Muscle of leg (tissue), 11 donors: Measurements from ENCODE around the gene C14orf180. TPM values are rescaled to one million over a fixed set of nuclear protein-coding genes. Genes with fewer than 3 reads are reported as not detected.

Source experiments
- DNase-seq: peaks from one replicate; pipeline ENCODE4 v3.0.0; 2013
- H3K27ac ChIP-seq: one replicate; pipeline ENCODE4 v1.5.1; 2013; ENCODE audit warnings: mild to moderate bottlenecking, low read length, control low read depth
- H3K27me3 ChIP-seq: one replicate; pipeline ENCODE4 v1.6.1; 2013; ENCODE audit warnings: low read length; ENCODE audit not compliant: control insufficient read depth, insufficient read depth
- H3K36me3 ChIP-seq: one replicate; pipeline ENCODE4 v1.6.1; 2013; ENCODE audit warnings: low read length; ENCODE audit not compliant: control insufficient read depth, insufficient read depth
- H3K4me1 ChIP-seq: one replicate; pipeline ENCODE4 v1.6.1; 2013; ENCODE audit warnings: low read length; ENCODE audit not compliant: control insufficient read depth, insufficient read depth
- H3K4me3 ChIP-seq: one replicate; pipeline ENCODE4 v1.5.1; 2013; ENCODE audit warnings: low read length, control low read depth
- H3K9me3 ChIP-seq: replicated peaks from 2 replicates; pipeline ENCODE4 v1.6.1; 2013; ENCODE audit warnings: low read depth, low read length; ENCODE audit not compliant: control insufficient read depth
- WGBS: methylation state at CpG from one replicate; pipeline ENCODE4 v1.1.5; 2013; ENCODE audit warnings: missing lambda C conversion rate; ENCODE audit not compliant: insufficient coverage; 5-methylcytosine and 5-hydroxymethylcytosine counted together
- polyA plus RNA-seq, 8 donors: library from polyadenylated mRNA; unstranded; fragments of 120-200 nt; gene quantifications; one replicate each; pipeline versions ENCODE4 v1.2.1 to v1.2.3, GENCODE V29; 2013; ENCODE audit warnings: inconsistent platforms in 1 of 8, low replicate concordance in 1 of 8; ENCODE audit not compliant: insufficient read length in 8 of 8, insufficient read depth in 1 of 8
- total RNA-seq: library from RNA; stranded (reverse); fragments of 120-200 nt; gene quantifications from one replicate; pipeline ENCODE4 v1.2.4, GENCODE V29; 2013

The C14orf180 gene
- total and polyA plus RNA-seq, 9 donors: 3.9 to 18.8 (median 11.6) TPM

DNA sequence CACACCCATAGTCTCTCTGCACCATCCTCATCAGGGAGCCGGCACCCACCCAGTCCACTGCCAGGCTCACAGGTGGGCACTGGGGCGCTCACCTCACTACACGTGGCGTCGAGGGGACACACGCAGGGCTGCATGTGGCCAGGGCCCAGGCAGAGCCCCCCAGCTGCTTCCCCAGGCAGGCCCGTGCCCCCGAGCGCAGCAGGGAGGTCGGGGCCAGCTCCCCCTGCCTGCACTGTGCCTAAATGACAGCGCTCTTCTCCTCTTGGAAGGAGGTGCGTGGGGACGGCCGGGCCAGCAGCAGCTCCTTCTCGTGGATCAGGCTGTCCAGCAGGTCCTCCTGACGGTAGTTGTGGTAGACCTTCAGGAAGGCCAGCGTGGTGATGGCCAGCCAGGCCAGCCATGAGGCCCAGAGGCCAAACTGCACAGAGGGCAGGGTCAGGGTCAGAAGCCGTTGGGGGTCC is 13.7 kb downstream of the C14orf180 start:
- 49% methylated on average over 15 of the region's 18 CpGs for WGBS
- no peak overlapping the region for H3K27ac ChIP-seq
- H3K4me1 ChIP-seq: peaks cover 14% of the 10 kb centered on the region
- no peaks in the 10 kb centered on the region for H3K9me3 ChIP-seq
- H3K4me3 ChIP-seq: no peak overlapping the region
- H3K36me3 ChIP-seq: no peaks in the 10 kb centered on the region
- H3K27me3 ChIP-seq: peaks cover 7% of the 10 kb centered on the region
- DNase-seq: no peak

DNA sequence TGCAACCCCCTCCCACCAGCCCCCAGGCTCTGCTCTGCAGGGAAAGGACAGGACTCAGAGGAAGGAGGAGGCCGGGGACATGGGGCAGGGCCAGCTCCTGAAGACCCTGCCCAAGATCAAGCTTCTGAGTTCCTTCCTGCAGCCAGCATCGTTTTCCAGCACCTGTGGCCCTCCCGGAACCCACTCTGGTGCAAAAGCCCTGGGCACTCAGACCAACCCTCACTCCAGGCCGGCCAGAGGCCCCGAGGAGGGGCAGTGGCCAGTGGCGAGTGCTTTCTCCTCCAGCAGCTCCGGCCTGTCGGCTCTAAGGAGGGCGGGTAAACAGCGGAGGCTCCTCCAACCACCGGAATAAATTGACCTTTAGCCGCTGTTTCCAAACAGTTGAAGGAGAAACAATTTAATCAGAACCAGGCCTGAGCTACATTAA is 14.2 kb downstream of the C14orf180 start:
- whole genome bisulfite sequencing: 47% methylated on average over 10 of the region's 12 CpGs
- H3K9me3 ChIP-seq: no peaks in the 10 kb centered on the region
- peaks cover 8% of the 10 kb centered on the region for H3K27me3 ChIP-seq
- peaks cover 18% of the 10 kb centered on the region for H3K4me1 ChIP-seq
- no peak for DNase-seq
- no peak overlapping the region for H3K4me3 ChIP-seq
- no peak overlapping the region for H3K27ac ChIP-seq
- no peaks in the 10 kb centered on the region for H3K36me3 ChIP-seq

DNA sequence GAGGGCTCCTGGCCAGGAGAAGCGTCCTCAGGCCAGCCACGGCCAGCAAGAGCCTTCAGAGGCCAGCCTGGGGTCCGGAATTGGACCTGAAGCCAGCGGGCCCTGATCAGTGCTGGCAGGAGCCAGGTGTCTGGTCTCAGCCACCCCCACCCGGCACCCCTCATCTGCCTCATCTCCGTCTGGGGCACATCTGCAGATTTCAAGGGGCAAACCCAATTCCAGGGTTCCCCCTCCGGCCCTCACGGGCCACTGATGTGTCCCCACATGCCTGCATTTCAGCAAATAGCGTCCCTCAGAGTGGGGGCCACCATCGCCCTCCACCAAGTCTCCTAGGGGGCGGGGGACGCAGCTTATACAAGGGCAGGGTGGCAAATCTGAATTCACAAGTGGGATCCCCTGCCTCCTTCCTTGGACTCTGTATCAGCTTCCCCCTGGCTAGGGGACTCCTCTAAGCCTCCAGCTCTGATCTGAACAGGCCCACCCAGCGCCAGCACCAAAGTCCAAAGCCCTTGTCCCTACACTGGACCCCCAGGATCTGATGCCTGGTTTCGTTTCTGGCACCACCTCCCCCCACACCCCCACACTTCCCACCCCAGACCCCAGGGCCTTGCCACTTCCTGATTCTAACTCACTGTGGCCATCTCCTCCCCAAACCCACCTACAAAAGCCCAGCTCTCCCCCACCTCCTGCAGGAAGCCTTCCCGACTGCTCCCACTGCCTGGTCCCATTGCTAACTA is 14.9 kb downstream of the C14orf180 start:
- no peaks in the 10 kb centered on the region for H3K9me3 ChIP-seq
- H3K27ac ChIP-seq: no peak overlapping the region
- 70% methylated on average over 15 of the region's 15 CpGs for WGBS
- no peaks in the 10 kb centered on the region for H3K36me3 ChIP-seq
- no peak for DNase-seq
- H3K4me3 ChIP-seq: no peak overlapping the region
- peaks cover 21% of the 10 kb centered on the region for H3K4me1 ChIP-seq
- H3K27me3 ChIP-seq: peaks cover 9% of the 10 kb centered on the region

DNA sequence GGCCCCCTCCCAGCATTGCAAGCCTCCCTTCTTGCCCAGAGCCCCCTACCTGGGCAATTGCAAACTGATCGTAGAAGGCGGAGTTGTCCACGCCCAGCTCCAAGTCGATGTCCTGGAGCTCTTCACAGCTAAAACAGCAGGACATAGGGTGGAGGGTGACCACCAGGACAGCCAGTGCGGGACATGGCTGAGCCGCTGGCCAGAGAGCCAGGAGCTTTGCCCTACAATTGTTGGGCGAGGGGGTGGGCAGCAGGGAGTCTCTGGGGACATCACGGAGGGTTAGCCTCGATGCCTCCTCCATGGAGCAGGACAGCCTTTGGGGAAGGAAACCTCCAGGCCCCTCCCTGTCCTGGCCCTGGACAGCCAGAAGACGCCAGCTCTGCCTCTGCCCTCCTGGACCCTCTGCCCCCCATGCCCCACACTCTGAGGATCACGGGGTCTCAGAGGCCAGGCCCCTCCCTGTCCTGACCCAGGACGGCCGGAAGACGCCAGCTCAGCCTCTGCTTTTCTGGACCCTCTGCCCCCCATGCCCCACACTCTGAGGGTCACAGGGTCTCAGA is 15.6 kb downstream of the C14orf180 start:
- Histone ChIP-seq H3K4me3 (no peak overlapping the region), H3K36me3 (no peaks in the 10 kb centered on the region), H3K27me3 (peaks cover 9% of the 10 kb centered on the region), H3K4me1 (peaks cover 27% of the 10 kb centered on the region), H3K9me3 (no peaks in the 10 kb centered on the region), H3K27ac (no peak overlapping the region)
- WGBS: 82% methylated on average over 13 of the region's 14 CpGs
- no peak for DNase-seq

DNA sequence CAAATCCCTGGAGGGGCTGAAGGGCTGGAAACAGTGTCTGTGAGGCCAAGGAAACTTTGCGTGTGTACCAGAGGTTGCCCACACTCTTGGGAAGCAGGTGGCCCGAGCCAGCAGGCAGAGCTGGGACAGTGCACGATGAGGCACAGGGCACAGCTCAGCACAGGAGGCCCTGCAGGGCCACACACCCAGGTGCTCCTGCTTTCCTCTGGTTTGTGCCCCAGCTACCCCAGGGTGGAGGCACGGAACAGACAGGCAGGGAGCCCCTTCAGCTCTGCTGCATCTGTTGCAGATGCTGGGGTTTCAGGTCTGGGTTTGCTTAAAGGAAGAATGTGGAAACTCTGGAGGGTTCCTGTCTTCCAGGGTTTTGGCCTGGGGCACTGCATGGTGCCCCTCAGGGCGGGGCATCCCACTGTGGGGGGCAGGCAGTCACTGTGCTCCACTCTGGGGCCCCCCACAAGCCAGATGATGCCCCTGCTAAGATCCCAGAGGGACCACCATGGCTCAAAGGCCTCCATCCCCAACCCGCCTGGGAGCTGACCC is 16.4 kb downstream of the C14orf180 start:
- no peaks in the 10 kb centered on the region for H3K9me3 ChIP-seq
- 59% methylated on average over 5 of the region's 6 CpGs for WGBS
- H3K4me3 ChIP-seq: no peak overlapping the region
- no peaks in the 10 kb centered on the region for H3K36me3 ChIP-seq
- H3K4me1 ChIP-seq: peaks cover 30% of the 10 kb centered on the region
- H3K27ac ChIP-seq: no peak overlapping the region
- DNase-seq: no peak
- peaks cover 9% of the 10 kb centered on the region for H3K27me3 ChIP-seq

DNA sequence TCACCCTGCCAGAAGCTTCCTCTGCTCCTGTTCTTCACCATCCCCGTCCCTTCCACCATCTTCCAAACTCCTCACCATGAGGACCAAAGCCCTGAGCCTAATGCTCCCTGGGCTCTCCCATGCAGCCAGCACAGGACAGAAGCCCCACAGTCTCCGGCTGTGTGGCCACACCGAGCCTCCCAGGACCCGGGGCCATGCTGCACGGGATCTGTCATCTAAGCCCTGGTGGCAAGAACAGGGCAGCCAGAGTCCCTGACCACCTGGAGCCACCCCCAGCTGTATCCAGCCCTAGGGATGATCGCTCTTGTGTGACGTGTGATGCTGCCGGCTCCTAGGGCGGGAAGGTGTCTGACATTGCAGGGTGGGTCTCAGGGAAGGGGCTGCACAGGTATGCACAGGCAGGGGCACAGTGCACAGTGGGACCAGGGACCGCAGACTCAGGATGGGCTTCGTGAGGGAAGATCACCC is 16.9 kb downstream of the C14orf180 start:
- Histone ChIP-seq H3K4me1 (peaks cover 30% of the 10 kb centered on the region), H3K27ac (no peak overlapping the region), H3K27me3 (peaks cover 9% of the 10 kb centered on the region), H3K36me3 (no peaks in the 10 kb centered on the region), H3K9me3 (no peaks in the 10 kb centered on the region), H3K4me3 (no peak overlapping the region)
- DNase-seq: no peak
- WGBS: 80% methylated on average over 11 of the region's 11 CpGs

DNA sequence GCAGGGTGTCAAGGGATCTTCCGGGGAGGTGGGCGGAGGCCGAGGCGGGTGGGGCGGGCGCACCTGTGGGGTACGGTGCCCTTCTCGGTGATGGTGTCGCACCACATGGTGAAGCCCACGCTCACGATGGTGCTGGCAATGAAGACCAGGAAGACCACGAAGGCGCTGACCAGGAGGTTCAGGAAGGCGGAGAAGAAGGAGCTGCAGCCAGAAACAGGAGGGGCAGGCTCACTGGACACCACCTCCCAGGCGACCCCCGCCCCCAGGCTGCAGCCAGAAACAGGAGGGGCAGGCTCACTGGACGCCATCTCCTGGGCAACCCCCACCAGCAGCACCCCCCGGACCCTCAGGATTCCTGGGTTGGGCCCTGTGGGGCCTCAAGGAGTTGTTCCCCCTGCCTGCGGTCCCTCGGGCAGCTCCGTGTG is 17.4 kb downstream of the C14orf180 start:
- WGBS: 85% methylated on average over 15 of the region's 21 CpGs

DNA sequence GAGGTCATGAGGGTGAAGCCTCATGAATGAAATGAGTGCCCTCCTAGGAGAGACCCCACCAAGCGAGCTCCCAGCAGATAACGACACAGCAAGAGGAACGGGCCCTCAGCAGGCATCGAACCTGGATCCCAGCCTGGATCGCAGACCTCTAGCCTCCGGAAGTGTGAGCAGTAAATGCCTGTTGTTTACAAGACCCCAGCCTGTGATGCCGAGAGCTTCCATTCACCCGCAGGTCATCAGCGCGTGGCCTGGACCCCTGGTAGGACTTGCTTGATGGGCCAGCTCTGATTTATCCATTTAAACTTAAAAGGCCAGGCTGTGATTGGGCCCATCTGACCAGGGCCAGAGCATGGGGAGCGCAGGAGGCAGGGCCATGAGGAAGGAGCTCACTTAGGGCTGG is 18.0 kb downstream of the C14orf180 start:
- Histone ChIP-seq H3K27me3 (peaks cover 14% of the 10 kb centered on the region), H3K9me3 (no peaks in the 10 kb centered on the region), H3K36me3 (no peaks in the 10 kb centered on the region), H3K4me3 (no peak overlapping the region), H3K4me1 (peaks cover 30% of the 10 kb centered on the region), H3K27ac (no peak overlapping the region)
- 66% methylated on average over 11 of the region's 11 CpGs for WGBS
- DNase-seq: no peak

More for the DNA sequence above, 17.4 kb downstream of the C14orf180 start:
- Histone ChIP-seq H3K4me1 (peaks cover 30% of the 10 kb centered on the region), H3K27ac (no peak overlapping the region), H3K27me3 (peaks cover 9% of the 10 kb centered on the region), H3K9me3 (no peaks in the 10 kb centered on the region), H3K4me3 (no peak overlapping the region), H3K36me3 (no peaks in the 10 kb centered on the region)
- no peak for DNase-seq

DNA sequence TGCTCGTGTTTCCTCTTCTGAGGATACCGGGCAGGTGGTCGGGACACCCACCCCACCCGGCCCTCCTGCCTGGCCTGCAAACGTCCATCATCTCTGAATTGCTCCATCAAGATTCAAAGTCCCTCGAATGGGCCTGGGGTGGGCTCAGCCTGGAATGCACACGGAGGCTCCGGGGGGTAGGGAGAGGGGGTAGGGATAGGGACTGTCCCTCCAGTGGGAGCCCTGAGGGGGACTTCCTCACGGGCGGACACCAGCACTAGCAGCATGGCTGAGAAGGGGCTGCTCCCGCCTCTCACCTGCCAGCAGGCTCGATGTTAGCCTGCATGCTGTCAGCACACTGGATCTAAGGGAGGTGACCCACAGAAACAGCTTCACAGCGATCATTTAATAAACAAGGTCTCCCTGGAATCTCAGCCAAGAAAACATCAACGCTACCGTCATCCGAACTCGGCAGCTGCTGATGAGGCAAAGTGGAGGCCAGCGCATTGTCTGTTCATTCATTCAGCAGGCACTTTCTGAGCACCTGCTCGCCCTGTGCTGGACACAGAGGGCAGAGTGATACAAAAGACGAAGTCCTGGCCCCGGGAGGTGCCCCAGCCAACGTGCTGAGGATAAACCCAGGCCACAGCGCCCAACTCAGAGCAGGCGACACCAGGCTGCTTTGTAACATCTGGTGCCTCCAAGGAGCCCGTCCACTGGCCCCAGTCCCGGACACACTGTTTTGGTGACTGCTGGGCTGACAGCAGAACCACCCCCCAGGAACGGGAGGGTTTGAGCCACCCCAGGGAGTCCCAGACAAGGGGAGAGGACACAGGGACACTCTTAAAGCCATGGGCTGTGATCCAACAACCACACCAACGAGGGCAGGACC is 18.7 kb downstream of the C14orf180 start:
- no peaks in the 10 kb centered on the region for H3K9me3 ChIP-seq
- H3K27me3 ChIP-seq: peaks cover 20% of the 10 kb centered on the region
- no peaks in the 10 kb centered on the region for H3K36me3 ChIP-seq
- no peak overlapping the region for H3K27ac ChIP-seq
- H3K4me1 ChIP-seq: peaks cover 25% of the 10 kb centered on the region
- DNase-seq: no peak
- 25% methylated on average over 24 of the region's 28 CpGs for WGBS
- no peak overlapping the region for H3K4me3 ChIP-seq

DNA sequence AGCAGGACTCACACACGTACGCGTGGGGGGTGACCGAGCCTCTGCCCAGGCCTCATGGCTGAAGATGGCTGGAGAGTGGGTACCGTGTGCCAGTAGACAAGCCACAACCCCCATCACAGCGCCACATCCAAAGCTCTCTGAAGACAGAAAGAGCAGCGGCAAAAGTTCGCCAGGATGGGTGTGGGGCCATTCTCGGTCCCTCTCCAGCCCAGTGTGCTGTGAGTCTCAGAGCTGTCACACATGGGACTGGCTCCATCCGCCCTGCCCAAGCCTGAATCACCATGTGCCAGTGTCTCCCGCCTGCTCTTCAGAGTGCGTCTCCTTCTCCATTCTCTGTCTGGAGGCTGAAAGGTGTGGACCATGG is 19.3 kb downstream of the C14orf180 start:
- 89% methylated on average over 4 of the region's 12 CpGs for WGBS
- Histone ChIP-seq H3K4me1 (peaks cover 25% of the 10 kb centered on the region), H3K27me3 (peaks cover 24% of the 10 kb centered on the region), H3K36me3 (no peaks in the 10 kb centered on the region), H3K9me3 (no peaks in the 10 kb centered on the region), H3K27ac (no peak overlapping the region), H3K4me3 (no peak overlapping the region)
- DNase-seq: no peak
